HPDE6-E6E7 (cell line): Measurements from ENCODE around the gene HBG1.
"Not testable (repeated sequence)": the region's sequence is repeated elsewhere in the genome, so short reads cannot be mapped to it uniquely, and the experiment has no call there.

Source experiments
- DNase-seq: peaks from one replicate; pipeline ENCODE4 v3.0.0; 2011; ENCODE audit warnings: missing footprints; ENCODE audit errors: extremely low spot score

Gene HBG1

DNA sequence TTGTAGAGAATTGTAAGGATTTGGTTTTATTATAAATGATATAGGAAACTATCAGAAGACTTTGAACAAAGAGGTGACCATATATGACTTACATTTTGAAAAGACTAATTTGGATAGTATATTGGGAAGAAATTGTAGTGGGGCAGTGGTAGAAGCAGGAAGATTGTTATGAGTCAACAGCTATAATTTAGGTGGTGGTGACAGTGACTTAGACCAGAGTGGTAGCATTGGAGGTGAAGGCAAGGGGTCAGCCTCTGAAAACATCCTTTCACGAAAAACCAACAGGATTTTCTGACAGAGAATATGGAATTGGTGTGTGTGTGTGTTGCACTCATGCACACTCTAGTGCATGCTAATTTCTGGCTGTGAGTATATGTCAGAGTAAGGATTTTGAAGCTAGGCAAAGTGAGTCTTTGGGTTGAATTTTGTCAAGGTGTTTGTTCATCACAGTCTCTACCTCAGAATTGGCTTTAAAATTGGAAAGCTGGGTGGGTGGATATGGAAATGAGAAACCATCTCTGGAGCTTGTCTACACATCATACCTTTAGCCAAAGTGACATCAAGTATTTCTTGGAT is 28.2 kb upstream of the HBG1 start:
- DNase-seq: no peak

DNA sequence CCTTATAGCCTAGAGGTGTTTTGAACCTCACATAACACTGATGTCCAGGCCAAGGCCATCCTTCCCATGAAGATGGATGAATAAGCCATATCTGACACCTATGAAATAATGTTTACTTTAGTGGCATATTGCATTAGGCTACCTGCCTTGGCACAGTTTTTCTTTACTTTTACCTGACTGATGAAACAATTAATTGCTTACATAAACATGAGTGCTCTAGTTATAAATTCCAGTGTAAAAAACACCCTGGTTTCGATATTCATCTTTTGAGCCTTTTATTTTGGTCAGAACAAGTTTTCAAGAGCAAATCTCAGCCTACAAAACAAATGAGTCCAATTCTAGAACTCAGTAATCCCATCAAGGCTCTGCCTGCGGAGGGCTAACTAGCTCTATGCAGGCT is 27.0 kb upstream of the HBG1 start:
- no peak for DNase-seq

DNA sequence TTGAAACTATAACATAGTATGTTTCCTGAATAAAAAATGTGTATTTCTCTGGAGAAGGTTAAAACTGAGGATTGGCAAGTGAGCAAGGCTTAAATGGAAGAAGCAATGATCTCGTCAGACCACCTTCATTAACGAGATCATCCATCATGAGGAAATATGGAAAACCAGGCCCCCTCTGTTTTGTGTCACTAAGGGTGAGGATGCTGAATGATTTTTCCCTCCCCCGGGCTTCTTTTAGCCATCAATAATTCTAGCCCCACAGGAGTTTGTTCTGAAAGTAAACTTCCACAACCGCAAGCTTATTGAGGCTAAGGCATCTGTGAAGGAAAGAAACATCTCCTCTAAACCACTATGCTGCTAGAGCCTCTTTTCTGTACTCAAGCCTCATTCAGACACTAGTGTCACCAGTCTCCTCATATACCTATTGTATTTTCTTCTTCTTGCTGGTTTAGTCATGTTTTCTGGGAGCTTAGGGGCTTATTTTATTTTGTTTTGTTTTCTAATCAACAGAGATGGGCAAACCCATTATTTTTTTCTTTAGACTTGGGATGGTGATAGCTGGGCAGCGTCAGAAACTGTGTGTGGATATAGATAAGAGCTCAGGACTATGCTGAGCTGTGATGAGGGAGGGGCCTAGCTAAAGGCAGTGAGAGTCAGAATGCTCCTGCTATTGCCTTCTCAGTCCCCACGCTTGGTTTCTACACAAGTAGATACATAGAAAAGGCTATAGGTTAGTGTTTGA is 25.9 kb upstream of the HBG1 start:
- no peak for DNase-seq

DNA sequence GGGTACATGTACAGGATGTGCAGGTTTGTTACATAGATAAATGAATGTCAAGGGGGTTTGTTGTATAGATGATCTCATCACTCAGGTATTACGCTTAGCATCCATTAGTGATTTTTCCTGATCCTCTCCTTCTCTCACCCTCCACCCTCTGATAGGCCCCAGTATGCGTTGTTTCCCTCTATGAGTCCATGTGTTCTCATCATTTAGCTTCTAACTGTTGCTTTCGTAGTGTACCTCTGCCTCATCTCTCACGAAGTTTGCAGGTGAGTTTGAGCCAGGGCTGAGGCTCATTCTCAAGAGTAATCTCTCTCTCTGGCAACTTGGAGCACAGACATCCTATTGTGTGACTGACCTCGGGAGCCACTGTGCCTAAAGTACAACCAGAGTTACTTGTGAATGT is 24.7 kb upstream of the HBG1 start:
- no peak for DNase-seq

DNA sequence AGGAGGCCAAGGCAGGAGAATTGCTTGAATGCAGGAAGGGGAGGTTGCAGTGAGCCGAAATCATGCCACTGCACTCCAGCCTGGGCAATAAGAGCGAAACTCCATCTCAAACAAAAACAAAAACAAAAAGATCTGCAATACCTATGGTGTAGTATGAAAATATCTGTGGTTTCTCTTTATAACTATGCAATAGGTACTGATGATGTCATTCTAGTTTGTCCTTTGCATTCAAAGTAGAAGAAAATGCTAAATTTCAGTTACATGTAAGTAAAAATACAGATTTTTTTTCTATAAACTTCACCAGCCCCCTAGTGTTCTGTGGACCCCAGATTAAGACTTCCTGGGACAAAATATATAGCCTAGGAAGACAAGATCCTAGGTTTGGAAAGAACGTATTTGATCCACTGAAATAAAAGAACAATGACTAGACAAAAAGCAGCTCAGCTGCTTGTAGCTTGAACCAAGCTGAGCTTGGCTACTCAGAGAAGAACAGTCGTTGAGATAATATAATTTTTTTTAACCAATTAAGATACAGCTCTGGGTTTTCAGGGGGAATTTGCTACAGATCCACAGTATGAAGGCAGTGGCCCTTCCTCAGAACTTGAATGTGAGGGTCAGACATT is 22.8 kb upstream of the HBG1 start:
- no peak for DNase-seq

DNA sequence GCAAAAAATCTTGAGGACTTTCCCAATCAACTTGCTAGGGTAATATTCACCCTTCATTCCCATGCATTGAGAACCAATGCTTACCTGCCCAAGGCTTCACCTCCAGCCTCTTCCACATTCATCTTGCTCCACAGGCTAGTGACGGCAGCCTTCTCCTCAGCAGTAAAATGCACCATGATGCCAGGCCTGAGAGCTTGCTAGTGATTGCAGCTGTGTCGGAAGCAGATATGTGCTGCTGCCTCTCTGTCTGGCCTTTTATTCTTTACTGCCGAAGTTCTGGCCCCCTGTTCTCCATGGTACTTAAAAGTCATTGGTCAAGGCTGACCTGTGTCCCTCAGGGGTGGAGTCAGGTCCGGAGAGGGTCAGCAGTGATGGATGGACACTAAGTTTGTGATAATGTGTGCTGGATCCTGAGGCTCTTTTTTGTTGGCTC is 20.1 kb upstream of the HBG1 start, which contains the start of gene HBE1:
Gene HBE1, minus strand, starts transcription at position 231 of the 433 bp plus-strand sequence. Its CDS starts 55 bp downstream, at position 176.
- no peak for DNase-seq

DNA sequence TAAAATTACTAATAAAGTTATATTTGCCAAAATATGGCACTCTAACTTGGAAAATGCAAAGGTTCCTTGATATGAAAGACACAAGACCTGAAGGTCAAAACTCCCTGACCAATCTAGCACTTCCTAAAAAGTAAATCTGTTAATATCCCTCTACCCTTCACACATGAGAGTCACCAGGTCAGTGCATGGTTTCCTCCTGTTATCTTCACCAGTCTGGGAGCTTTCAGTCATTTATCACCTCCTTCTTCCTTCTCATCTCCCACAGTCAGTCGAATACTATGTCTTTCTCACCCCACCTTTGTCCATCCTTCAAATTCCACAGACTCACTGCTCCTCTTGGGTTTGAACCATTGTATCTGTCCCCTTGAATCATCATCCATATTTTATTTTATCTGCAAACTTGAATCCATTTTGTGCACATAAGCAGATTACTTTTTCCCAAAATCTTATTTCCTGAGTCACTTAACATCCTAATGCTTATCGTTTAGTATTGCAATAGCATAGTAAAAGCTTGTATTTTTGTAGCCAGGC is 17.4 kb upstream of the HBG1 start:
- DNase-seq: no peak

DNA sequence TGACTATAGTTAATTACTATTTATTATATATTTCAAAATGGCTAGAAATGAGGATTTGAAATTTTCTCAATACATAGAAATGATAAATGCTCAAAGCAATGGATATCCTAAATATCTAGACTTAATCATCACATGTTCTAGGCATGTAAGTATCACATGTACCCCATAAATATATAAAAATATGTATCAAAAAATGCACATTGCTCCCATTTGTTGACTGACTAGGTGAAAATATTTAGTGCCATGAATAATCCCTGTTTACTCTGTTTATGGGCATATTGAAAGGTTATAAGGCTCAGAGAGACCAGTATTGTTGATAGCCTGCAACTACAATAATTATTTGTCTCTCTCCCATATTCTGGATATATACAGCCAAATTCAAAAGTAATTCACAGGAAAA is 17.0 kb upstream of the HBG1 start:
- DNase-seq: no peak

DNA sequence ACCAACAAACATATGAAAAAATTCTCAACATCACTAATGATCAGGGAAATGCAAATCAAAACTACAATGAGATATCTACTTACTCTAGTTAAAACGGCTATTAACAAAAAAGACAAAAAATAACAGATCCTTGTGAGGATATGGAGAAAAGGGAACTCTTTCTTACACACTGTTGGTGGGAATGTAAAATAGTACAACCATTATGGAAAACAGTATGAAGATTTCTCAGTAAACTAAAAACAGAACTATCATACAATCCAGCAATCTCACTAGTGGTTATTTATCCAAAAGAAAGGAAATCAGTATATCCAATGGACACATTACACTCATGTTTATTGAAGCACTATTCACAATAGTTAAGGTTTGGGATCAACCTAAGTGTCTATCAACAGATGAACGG is 16.2 kb upstream of the HBG1 start:
- DNase-seq: no peak

DNA sequence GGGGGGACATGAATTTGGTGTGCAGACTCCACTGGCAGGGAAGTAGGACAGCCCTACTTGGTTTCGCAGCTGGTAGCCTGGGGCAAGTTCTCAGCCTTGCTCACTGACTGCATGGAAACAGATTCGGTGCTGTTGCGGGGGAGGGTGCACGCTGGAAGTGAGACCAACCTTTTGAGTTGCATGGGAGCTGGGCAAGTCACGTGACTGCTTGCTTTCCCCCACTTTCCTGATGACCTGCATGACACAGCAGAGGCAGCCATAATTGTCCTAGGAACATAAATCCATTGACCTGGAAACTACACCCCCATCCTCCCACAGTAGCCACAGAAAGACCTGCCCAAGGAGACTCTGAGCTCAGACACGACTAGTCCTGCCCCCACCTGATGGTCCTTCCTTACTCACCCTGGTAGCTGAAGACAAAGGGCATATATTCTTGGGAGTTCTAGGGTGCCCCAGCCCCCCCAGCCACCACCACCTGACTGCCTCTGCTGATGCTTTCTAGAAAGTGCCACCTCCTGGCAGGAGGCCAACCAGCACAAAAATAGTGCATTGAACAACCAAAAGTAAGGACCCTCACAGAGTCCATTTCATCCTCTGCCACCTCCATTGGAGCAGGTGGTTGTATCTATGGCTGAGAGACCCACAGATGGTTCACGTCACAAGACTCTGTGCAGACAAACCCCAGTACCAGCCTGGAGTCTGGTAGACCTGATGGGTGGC is 9.0 kb upstream of the HBG1 start:
- DNase-seq: no peak

DNA sequence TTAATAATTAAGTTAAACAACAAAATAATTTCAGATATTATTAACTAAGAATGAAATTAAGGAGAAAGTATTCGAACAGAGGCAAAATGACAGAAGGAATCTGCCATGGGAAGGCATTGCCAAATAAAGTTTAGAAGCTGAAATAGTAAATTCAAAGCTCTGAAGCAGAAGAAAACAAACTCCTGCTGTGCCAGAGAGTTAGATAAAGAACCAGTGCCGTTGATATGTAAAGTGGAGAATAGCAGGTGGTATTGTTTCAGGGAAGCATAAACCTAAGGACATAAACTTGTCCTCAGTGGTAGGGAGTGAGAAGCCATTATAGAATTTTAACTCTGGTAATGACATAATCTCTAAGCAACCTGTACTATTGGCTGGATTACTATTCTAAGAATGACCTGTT is 7.6 kb upstream of the HBG1 start:
- no peak for DNase-seq

DNA sequence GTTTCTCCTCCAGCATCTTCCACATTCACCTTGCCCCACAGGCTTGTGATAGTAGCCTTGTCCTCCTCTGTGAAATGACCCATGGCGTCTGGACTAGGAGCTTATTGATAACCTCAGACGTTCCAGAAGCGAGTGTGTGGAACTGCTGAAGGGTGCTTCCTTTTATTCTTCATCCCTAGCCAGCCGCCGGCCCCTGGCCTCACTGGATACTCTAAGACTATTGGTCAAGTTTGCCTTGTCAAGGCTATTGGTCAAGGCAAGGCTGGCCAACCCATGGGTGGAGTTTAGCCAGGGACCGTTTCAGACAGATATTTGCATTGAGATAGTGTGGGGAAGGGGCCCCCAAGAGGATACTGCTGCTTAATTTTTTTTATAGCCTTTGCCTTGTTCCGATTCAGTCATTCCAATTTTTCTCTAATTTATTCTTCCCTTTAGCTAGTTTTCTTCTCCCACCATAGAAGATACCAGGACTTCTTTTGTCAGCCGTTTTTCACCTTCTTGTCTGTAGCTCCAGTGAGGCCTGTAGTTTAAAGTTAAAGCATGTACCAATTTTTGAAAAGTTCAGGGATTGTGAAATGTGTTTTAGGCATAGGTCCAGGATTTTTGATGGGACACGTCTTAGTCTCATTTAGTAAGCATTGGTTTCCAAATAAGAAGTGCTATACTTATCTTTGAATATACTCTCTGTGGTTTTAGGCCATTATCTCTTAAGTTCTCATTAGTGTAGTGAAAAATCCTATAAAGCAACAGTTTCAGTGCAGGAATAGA is 5.2 kb upstream of the HBG1 start, which contains the start of gene HBG2:
Gene HBG2, minus strand, starts transcription at position 136 of the 768 bp plus-strand sequence. Its CDS starts 53 bp downstream, at position 83.
- not testable (repeated sequence) for DNase-seq

DNA sequence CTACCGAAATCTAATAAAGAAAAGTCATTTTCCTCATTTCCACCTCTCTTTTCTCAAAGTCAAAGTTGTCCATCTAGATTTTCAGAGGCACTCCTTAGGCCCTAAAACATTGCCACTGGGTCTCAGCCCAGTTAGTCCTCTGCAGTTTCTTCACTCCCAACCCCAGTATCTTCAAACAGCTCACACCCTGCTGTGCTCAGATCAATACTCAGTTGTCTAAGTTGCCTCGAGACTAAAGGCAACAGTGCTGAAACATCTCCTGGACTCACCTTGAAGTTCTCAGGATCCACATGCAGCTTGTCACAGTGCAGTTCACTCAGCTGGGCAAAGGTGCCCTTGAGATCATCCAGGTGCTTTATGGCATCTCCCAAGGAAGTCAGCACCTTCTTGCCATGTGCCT is 4.4 kb upstream of the HBG1 start:
- not testable (repeated sequence) for DNase-seq

DNA sequence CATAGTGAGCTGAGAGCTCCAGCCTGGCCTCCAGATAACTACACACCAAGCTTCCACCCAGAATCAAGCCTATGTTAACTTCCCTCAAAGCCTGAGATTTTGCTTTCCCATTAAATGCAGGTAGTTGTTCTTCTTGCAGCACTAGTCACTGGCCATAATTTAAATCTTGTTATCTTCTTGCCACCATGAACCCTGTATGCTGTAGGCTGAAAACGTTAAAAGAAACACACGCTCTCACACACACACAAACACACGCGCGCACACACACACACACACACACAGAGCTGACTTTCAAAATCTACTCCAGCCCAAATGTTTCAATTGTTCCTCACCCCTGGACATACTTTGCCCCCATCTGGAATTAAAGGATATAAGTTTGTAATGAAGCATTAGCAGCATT is 3.8 kb upstream of the HBG1 start:
- not testable (repeated sequence) for DNase-seq

DNA sequence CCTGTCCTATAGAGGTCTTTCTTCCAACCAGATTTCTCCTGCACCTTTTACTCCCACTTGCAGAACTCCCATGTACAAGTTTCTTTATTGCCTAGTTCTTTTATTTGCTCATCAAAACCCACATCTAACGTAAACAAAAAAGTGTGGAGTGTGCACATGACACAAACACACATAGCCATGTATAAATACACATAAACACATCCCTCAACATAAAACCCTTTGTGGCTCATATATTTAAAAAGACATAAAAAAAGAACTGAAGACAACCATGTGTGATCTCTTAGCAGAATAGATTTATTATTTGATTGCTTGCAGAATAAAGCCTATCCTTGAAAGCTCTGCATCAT is 3.2 kb upstream of the HBG1 start:
- no peak for DNase-seq

DNA sequence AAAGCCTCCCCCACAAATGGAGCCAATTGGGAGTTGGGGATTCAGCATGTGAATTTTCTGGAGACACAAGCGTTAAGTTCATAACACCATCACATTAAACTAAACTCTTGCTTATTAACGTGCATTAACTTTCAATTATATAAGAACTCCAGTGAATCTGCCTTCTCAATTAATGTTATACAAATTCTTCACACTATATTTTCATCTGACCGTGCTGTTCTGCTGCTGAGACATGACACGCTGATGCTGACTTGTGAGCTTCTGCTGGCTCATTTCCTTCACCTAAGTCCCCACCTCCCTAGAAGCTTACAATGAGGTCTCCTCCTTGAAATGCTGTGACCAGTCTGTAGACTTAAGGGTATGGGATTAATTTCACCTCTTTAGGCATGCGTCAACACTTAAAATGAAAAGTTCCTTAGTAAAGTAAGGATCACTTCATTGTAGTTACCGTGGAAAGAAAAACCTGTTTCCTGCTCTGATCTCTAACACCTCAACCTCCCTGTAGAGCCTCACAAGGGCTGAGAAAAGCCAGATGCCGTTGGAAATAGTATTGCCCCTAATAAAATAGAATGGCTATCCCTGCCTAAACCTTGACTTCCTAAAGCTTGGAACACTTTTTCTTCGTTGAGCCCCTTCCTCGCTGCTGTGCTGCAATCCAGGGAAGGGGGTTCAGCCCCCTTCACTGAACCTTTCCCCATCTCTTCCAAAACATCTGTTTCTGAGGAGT is 2.7 kb upstream of the HBG1 start:
- no peak for DNase-seq

DNA sequence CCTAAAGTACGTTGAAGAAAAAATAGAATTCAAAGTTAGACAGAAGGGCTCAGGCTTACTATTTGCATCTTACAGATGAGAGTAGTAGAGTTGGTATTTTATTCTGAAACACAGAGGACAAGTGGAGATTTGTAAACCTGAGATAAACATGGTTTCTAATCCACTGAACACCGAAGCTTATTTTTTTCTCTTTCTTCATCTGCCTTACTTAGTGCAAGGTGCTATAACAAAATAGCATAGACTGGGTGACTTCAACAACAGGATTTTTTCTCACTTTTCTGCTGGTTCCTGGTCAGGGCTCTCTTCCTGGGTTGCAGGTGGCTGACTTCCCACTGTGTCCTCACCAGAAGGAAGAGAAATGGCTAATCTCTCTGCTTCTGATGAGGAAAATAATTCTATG is 2.1 kb upstream of the HBG1 start:
- DNase-seq: no peak

DNA sequence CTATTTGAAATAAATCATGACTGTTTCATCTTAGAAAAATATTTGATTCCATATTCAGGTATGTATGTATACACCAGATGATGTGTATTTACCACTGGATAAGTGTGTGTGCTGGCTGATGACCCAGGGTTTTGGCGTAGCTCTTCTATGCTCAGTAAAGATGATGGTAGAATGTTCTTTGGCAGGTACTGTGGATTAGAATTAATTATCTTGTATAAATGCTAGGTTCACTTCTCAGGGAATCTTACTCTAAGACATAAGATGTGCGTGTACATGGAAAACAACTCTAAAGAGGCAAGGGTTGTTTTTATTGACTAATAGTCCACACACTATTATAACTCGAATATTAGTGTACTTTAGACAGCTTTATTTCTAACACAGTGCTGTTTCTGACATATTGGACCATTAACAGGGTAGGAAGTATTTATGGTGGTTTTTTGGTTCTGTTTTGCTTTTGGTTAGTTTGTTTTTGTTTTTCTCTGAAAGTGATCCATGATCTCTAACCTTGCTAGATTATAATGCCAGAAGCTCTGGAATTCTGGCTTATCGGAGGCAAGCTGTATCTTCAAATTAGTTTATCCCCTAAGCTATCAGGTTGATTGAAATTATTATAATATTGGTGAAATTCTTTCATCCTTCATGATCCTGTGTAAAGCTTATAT is 1.0 kb upstream of the HBG1 start:
- no peak for DNase-seq

DNA sequence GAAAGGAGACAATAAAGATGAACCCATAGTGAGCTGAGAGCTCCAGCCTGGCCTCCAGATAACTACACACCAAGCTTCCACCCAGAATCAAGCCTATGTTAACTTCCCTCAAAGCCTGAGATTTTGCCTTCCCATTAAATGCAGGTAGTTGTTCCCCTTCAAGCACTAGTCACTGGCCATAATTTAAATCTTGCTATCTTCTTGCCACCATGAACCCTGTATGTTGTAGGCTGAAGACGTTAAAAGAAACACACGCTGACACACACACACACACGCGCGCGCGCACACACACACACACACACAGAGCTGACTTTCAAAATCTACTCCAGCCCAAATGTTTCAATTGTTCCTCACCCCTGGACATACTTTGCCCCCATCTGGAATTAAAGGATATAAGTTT is 1.2 kb downstream of the HBG1 start:
- not testable (repeated sequence) for DNase-seq
